Karpas-422 (cell line): Measurements from ENCODE around the gene EHBP1L1. TPM values are rescaled to one million over a fixed set of nuclear protein-coding genes. Genes with fewer than 3 reads are reported as not detected.

Experiments
- DNase-seq: peaks from one replicate; pipeline ENCODE4 v3.0.0-alpha.2; 2015
- H2AFZ ChIP-seq: fragments of 200-600 bp; sonication (generic); 2 replicates; pipeline ENCODE4 v1.6.1; 2014; ENCODE audit warnings: antibody characterized with exemption, low read length, mixed read lengths
- H3K27ac ChIP-seq: fragments of 200-600 bp; sonication (generic); 2 replicates; pipeline ENCODE4 v1.5.1; 2014; ENCODE audit warnings: mild to moderate bottlenecking, low read length, moderate library complexity
- H3K27me3 ChIP-seq: fragments of 200-600 bp; sonication (generic); 2 replicates; pipeline ENCODE4 v1.6.1; 2014; ENCODE audit warnings: low read length, mixed read lengths
- H3K36me3 ChIP-seq: fragments of 200-600 bp; sonication (generic); 2 replicates; pipeline ENCODE4 v1.6.1; 2014; ENCODE audit warnings: low read length, mixed read lengths; ENCODE audit not compliant: insufficient read depth
- H3K4me1 ChIP-seq: fragments of 200-600 bp; sonication (generic); 2 replicates; pipeline ENCODE4 v1.6.1; 2014; ENCODE audit warnings: mild to moderate bottlenecking, low read length, mixed read lengths
- H3K4me2 ChIP-seq: fragments of 200-600 bp; sonication (generic); 2 replicates; pipeline ENCODE4 v1.6.1; 2014; ENCODE audit warnings: low read length, low read depth, mild to moderate bottlenecking; ENCODE audit not compliant: poor library complexity, severe bottlenecking
- H3K4me3 ChIP-seq: fragments of 200-600 bp; sonication (generic); 2 replicates; pipeline ENCODE4 v1.5.1; 2014; ENCODE audit warnings: mild to moderate bottlenecking, antibody characterized with exemption, low read length, mixed read lengths
- H3K79me2 ChIP-seq: fragments of 200-600 bp; sonication (generic); 2 replicates; pipeline ENCODE4 v1.6.1; 2014; ENCODE audit warnings: mild to moderate bottlenecking, low read length, mixed read lengths
- H3K9ac ChIP-seq: fragments of 200-600 bp; sonication (generic); 2 replicates; pipeline ENCODE4 v1.6.0; 2014; ENCODE audit warnings: low read length
- H3K9me2 ChIP-seq: fragments of 200-600 bp; sonication (generic), shearing (Covaris generic); replicated peaks from 2 replicates; pipeline ENCODE4 v1.6.0; 2014; ENCODE audit warnings: mild to moderate bottlenecking, low read length, moderate library complexity; ENCODE audit not compliant: insufficient read depth
- H3K9me3 ChIP-seq: fragments of 300-700, 200-600 bp; sonication (generic); 2 replicates; pipeline ENCODE4 v1.6.1; 2014; ENCODE audit warnings: low read length, mixed read lengths
- H4K20me1 ChIP-seq: fragments of 200-600 bp; sonication (generic); 2 replicates; pipeline ENCODE4 v1.6.1; 2014; ENCODE audit warnings: mild to moderate bottlenecking, antibody characterized with exemption, low read length, low read depth; ENCODE audit not compliant: insufficient read depth
- total RNA-seq: library from RNA; depleted of rRNA; stranded (reverse); fragments of >200 nt; shearing (Covaris generic); gene quantifications from 2 replicates; pipeline ENCODE4 v1.2.3, GENCODE V29; 2014; ENCODE audit warnings: low replicate concordance

The EHBP1L1 gene
- total RNA-seq, 1 experiment from 2014 or later = 19.9 TPM

GRCh38 chr11:65609665-65610064, 33.8 kb downstream of the EHBP1L1 start:
- H3K27ac ChIP-seq = no peak overlapping the region
- peaks cover 33% of the 10 kb centered on the region for H3K79me2 ChIP-seq
- H3K9me2 ChIP-seq = no peaks in the 10 kb centered on the region
- H3K4me1 ChIP-seq = peaks cover 24% of the 10 kb centered on the region
- no peak overlapping the region for H3K9ac ChIP-seq
- DNase-seq = no peak
- H3K27me3 ChIP-seq = no peaks in the 10 kb centered on the region
- H3K36me3 ChIP-seq = peaks cover 15% of the 10 kb centered on the region
- no peaks in the 10 kb centered on the region for H4K20me1 ChIP-seq
- no peak overlapping the region for H3K4me2 ChIP-seq
- no peaks in the 10 kb centered on the region for H3K9me3 ChIP-seq
- H2AFZ ChIP-seq = no peak overlapping the region
- no peak overlapping the region for H3K4me3 ChIP-seq

- H3K9me3 ChIP-seq = no peaks in the 10 kb centered on the region
- H3K36me3 ChIP-seq = peaks cover 13% of the 10 kb centered on the region
- peaks cover 24% of the 10 kb centered on the region for H3K4me1 ChIP-seq
- no peaks in the 10 kb centered on the region for H4K20me1 ChIP-seq
- peak overlapping the region; percentile 16; the same call in 1 of the 2 replicates for H3K9ac ChIP-seq
- H2AFZ ChIP-seq = no peak overlapping the region
- no peak for DNase-seq
- peaks cover 33% of the 10 kb centered on the region for H3K79me2 ChIP-seq
- no peak overlapping the region for H3K27ac ChIP-seq
- H3K27me3 ChIP-seq = no peaks in the 10 kb centered on the region
- no peak overlapping the region for H3K4me3 ChIP-seq
- no peak overlapping the region for H3K4me2 ChIP-seq
- H3K9me2 ChIP-seq = no peaks in the 10 kb centered on the region
Measured at GRCh38 chr11:65610404-65610803, 34.6 kb downstream of the EHBP1L1 start.

- H2AFZ ChIP-seq = no peak overlapping the region
- H3K36me3 ChIP-seq = peaks cover 8% of the 10 kb centered on the region; the same call in 1 of the 2 replicates
- no peaks in the 10 kb centered on the region for H3K27me3 ChIP-seq
- H3K4me3 ChIP-seq = no peak overlapping the region
- peak overlapping the region; percentile 86 for H3K4me2 ChIP-seq
- H3K9ac ChIP-seq = peak overlapping the region; percentile 80
- no peak overlapping the region for H3K27ac ChIP-seq
- no peak for DNase-seq
- H3K9me3 ChIP-seq = no peaks in the 10 kb centered on the region
- H3K4me1 ChIP-seq = peaks cover 24% of the 10 kb centered on the region
- no peaks in the 10 kb centered on the region for H3K9me2 ChIP-seq
- peaks cover under 1% of the 10 kb centered on the region; the same call in 1 of the 2 replicates for H4K20me1 ChIP-seq
- H3K79me2 ChIP-seq = peaks cover 39% of the 10 kb centered on the region
Measured at GRCh38 chr11:65611028-65611757, 35.3 kb downstream of the EHBP1L1 start.

- Histone ChIP-seq H2AFZ (no peak overlapping the region), H3K4me3 (peak overlapping the region; percentile 92; the same call in 1 of the 2 replicates), H3K79me2 (peaks cover 46% of the 10 kb centered on the region), H3K4me2 (peak overlapping the region; percentile 86), H4K20me1 (peaks cover 8% of the 10 kb centered on the region; the same call in 1 of the 2 replicates), H3K27ac (no peak overlapping the region), H3K4me1 (peaks cover 29% of the 10 kb centered on the region), H3K9me2 (no peaks in the 10 kb centered on the region), H3K27me3 (no peaks in the 10 kb centered on the region), H3K9ac (peak overlapping the region; percentile 80), H3K9me3 (no peaks in the 10 kb centered on the region), H3K36me3 (peaks cover 3% of the 10 kb centered on the region; the same call in 1 of the 2 replicates)
- DNase-seq = no peak
Measured at GRCh38 chr11:65611758-65612603, 36.1 kb downstream of the EHBP1L1 start.

- H3K9me3 ChIP-seq = no peaks in the 10 kb centered on the region
- peak overlapping the region; percentile 86 for H3K4me2 ChIP-seq
- H3K27ac ChIP-seq = no peak overlapping the region
- H3K36me3 ChIP-seq = 0 out of 2 replicates have a peak, but pooled peaks cover 3% of the 10 kb centered on the region
- no peaks in the 10 kb centered on the region for H3K9me2 ChIP-seq
- H2AFZ ChIP-seq = no peak overlapping the region
- H3K9ac ChIP-seq = peak overlapping the region; percentile 80
- H3K79me2 ChIP-seq = peaks cover 54% of the 10 kb centered on the region
- H3K27me3 ChIP-seq = no peaks in the 10 kb centered on the region
- H3K4me3 ChIP-seq = peak overlapping the region; percentile 92
- H3K4me1 ChIP-seq = peaks cover 36% of the 10 kb centered on the region
- no peak for DNase-seq
- H4K20me1 ChIP-seq = peaks cover 16% of the 10 kb centered on the region
Measured at GRCh38 chr11:65612691-65613090, 36.8 kb downstream of the EHBP1L1 start.

GRCh38 chr11:65613091-65613928, 37.5 kb downstream of the EHBP1L1 start:
- H3K36me3 ChIP-seq = 0 out of 2 replicates have a peak, but pooled peaks cover 3% of the 10 kb centered on the region
- no peaks in the 10 kb centered on the region for H3K27me3 ChIP-seq
- H2AFZ ChIP-seq = no peak overlapping the region
- peak overlapping the region; percentile 86 for H3K4me2 ChIP-seq
- peak overlapping the region; percentile 82 for H3K27ac ChIP-seq
- H4K20me1 ChIP-seq = peaks cover 21% of the 10 kb centered on the region
- no peaks in the 10 kb centered on the region for H3K9me2 ChIP-seq
- peaks cover 60% of the 10 kb centered on the region for H3K79me2 ChIP-seq
- peak overlapping the region; percentile 80 for H3K9ac ChIP-seq
- DNase-seq = peak; percentile 57
- H3K4me3 ChIP-seq = peak overlapping the region; percentile 92
- no peaks in the 10 kb centered on the region for H3K9me3 ChIP-seq
- peaks cover 36% of the 10 kb centered on the region for H3K4me1 ChIP-seq

GRCh38 chr11:65615229-65615949, 39.5 kb downstream of the EHBP1L1 start, which contains the start of gene PCNX3:
PCNX3 (plus strand) TSS chr11:65615776; CDS start chr11:65616312, 536 bp downstream.
- H3K9me2 ChIP-seq = no peaks in the 10 kb centered on the region
- H3K9ac ChIP-seq = peak within 1 kb of the TSS; percentile 90
- peaks cover 29% of the 10 kb centered on the region for H4K20me1 ChIP-seq
- no peak within 1 kb of the TSS for H2AFZ ChIP-seq
- peaks cover 36% of the 10 kb centered on the region for H3K4me1 ChIP-seq
- H3K4me3 ChIP-seq = peak within 1 kb of the TSS; percentile 92
- H3K27ac ChIP-seq = peak within 1 kb of the TSS; percentile 83
- peaks cover 61% of the 10 kb centered on the region for H3K79me2 ChIP-seq
- H3K36me3 ChIP-seq = 0 out of 2 replicates have a peak, but pooled peaks cover 3% of the 10 kb centered on the region
- H3K9me3 ChIP-seq = no peaks in the 10 kb centered on the region
- peak within 1 kb of the TSS; percentile 98 for H3K4me2 ChIP-seq
- no peaks in the 10 kb centered on the region for H3K27me3 ChIP-seq
- DNase-seq = peak; percentile 100
